GM13976 (cell line): ENCODE results near the gene MAPK12.

ENCODE experiments used
- DNase-seq: peaks from one replicate; pipeline ENCODE4 v3.0.0; 2012; ENCODE audit warnings: low spot score
- in situ Hi-C: fragments of 300-500 bp; cut with MboI; formaldehyde crosslinking; loops from one replicate; pipeline ENCODE4 v1.12.0; 2022; ENCODE audit warnings: low sequenced_read_pairs, mixed read lengths, inconsistent platforms; ENCODE audit not compliant: unreplicated experiment
- TF ChIP-seq, protein P1 (sequence below): IDR thresholded peaks from 2 replicates; pipeline ENCODE4 v1.5.1; 2012; ENCODE audit warnings: borderline replicate concordance, mild to moderate bottlenecking; ENCODE audit not compliant: insufficient read depth; ENCODE audit errors: extremely low read depth, missing control alignments, control extremely low read depth

The MAPK12 gene

DNA sequence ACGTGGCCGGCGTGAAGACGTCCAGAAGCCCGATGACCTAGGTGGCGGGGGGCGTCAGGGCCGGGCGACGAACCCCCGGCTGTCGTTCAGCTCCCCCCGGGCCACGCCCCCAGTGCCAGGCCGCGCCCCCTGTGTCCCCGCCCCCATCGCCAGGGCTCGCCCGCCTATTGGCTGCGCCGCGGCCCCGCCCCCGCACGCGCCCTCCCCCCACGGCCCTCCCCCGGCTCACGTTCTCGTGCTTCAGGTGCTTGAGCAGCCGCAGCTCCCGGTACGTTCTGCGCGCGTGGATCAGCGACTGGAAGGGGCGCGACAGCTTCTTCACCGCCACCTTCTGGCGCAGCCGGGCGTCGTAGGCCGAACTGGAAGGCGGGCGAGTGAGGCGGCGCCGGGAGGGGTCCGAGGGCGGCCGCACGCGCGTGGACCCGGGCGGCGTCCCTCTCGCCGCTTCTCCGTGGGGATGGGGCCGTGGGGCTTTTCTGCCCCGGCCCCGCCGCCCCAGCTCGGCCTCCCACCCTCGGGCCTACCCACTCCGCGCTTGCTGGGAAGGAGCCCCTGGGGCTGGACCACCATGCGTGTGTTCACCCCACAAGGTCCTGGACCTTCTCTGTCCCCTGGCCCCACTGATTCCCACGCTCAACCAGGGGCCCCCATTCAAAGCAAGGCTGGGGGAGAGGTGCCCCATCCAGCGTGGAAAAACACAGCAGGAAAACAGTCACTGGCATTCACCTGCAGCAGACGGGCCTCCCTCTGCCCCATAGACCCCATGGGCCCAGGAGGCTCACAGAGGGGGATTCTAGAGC, 6.3 kb upstream of the MAPK12 start:
- peak; percentile 77 for DNase-seq
- in situ Hi-C loops, result no loop called here
- TF ChIP-seq, protein P1, sequence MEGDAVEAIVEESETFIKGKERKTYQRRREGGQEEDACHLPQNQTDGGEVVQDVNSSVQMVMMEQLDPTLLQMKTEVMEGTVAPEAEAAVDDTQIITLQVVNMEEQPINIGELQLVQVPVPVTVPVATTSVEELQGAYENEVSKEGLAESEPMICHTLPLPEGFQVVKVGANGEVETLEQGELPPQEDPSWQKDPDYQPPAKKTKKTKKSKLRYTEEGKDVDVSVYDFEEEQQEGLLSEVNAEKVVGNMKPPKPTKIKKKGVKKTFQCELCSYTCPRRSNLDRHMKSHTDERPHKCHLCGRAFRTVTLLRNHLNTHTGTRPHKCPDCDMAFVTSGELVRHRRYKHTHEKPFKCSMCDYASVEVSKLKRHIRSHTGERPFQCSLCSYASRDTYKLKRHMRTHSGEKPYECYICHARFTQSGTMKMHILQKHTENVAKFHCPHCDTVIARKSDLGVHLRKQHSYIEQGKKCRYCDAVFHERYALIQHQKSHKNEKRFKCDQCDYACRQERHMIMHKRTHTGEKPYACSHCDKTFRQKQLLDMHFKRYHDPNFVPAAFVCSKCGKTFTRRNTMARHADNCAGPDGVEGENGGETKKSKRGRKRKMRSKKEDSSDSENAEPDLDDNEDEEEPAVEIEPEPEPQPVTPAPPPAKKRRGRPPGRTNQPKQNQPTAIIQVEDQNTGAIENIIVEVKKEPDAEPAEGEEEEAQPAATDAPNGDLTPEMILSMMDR, result peak; percentile 31

DNA sequence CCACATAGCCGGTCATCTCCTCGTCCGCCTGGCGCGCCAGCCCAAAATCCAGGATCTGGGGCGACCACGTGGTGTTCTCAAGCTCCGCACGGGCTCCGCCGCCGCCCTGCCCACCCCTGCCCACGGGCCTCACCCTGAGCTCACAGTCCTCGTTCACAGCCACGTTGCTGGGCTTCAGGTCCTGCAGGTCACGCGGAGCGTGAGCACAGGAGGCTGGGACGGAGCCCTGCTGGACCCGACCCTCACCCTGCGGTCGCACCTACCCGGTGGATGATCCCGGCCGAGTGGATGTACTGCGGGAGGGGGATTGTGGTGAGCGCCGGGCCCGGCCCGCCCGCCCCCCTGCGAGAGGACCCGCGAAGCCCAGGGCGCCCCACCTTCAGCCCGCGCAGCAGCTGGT, 5.5 kb upstream of the MAPK12 start:
- in situ Hi-C loops, result no loop called here
- DNase-seq, result no peak
- TF ChIP-seq, protein P1, result no peak

DNA sequence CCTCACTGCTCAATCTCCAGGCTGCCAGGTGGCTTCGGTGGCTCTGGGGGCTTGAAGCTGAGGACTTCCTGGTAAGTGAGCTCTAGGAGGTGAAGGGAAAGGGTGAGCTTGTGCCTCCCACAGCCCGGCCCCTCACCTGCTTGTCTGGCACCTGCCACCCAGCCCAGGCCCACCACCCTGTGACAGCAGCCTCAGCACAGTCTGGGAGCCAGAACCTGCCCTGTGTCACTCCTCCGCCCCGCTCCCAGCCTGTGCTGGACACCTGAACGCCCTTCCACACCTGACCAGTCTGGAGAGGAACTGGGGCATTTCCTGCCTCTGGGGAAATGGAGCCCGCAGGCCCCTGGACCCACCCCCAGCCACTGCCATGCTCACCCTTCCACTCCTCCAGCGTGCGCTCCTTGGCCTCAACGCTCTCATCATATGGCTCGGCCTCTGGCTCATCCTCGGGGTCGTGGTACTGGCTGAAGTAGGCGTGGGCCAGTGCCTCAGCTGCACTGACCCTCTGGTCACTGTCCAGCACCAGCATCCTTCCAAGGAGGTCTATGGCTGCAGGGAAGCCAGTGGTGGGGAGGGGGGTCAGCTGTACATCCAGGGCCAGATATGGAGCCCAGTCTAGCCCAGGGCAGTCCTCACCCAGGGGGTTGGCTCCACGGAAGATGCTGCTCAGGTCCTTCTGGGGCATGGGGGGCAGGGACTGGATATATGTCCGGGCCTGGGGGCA, 3.6 kb upstream of the MAPK12 start:
- TF ChIP-seq, protein P1, result no peak
- no peak for DNase-seq
- in situ Hi-C loops, result no loop called here

DNA sequence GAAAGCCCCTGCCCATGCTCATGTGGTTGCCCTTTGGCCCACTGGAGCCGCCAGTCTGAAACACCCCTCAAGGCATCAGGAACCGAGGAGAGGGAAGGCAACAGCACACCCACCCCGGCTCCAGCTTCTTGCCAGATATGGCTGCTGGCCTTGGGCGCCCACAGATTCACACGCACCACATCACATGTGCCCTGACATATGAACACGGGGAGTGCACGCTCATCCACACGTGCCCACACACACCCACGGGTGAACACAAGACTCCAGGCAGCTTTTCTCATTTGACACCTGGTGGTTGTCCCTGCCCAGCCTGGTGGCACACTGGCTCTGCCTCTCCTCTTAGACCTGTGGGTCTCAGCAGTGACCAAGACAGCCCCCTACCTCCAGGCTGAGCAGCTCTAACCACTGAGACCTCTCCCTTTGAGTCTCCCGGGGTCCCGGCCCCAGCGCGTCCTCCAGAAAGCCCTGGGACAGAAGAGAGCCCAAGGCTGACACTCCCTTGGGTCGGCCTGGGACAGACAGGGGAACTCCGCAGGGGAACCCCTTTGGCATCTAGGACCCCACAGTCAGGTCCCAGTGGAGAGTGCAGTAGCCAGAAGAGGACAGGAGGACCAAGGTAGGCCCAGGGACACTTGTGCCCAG, 2.7 kb upstream of the MAPK12 start:
- TF ChIP-seq, protein P1, result no peak
- in situ Hi-C loops, result no loop called here
- no peak for DNase-seq

DNA sequence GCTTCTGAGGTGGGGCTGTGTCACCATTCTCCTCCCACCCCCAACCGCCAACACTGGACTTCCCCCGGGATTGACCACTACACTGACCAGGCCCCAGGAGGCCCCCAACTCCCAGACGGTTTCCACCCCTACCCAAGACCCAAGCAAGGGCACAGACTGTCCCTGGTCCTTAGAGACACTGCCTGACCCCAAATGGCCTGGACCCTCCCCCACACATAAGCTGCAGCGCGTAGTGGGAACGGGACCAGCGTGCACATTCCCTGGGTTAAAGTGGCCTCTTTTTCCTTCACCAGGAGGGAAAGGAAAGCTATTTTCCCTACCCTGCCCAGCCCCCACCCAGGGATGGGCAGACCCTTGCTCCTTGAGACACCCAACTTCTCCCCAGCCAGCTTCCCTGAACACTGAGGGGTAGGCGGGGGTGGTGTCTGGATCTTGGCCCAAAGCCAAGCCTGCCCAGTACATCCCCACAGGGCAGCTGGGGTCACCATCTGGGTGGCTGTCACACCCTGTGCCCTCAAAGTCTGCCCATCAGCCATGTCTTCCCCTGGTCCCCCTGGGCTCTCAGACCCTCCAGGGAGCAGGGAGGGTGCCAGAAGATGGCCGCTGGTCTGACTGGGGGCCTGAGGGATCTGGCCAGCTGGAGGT, 1.6 kb upstream of the MAPK12 start:
- TF ChIP-seq, protein P1, result no peak
- DNase-seq, result no peak
- in situ Hi-C loops, result no loop called here

DNA sequence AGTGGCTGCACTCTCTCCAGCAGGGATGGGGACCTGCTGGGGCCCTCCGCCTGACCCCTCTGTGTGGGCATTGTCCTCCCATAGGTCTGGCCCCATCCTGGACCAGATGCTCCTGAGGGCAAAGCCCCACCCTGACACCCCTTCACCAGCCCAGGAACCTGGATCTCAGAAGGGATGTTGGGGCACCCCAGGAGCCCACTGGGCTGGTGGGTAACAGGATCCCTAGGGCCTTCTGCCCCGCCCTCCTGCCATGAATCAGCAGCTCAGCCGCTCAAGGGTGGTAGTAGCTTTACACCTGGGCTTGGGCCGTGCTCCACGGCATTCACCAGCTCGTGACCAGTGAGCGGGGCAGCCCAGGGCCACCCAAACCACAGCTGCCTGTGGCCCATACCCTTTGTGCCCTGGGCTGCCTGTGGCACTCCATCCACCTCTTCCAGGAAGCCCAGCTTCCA, 1.0 kb upstream of the MAPK12 start:
- in situ Hi-C loops, result no loop called here
- TF ChIP-seq, protein P1, result no peak
- DNase-seq, result no peak
